ENCODE measurements around the gene TPSB2. TPM values are rescaled to one million over a fixed set of nuclear protein-coding genes. Genes with fewer than 3 reads are reported as not detected.

The TPSB2 gene
- total RNA-seq, 4 donors from 2014 or later: 14.9 to 89.7 (median 50.4) TPM

DNA sequence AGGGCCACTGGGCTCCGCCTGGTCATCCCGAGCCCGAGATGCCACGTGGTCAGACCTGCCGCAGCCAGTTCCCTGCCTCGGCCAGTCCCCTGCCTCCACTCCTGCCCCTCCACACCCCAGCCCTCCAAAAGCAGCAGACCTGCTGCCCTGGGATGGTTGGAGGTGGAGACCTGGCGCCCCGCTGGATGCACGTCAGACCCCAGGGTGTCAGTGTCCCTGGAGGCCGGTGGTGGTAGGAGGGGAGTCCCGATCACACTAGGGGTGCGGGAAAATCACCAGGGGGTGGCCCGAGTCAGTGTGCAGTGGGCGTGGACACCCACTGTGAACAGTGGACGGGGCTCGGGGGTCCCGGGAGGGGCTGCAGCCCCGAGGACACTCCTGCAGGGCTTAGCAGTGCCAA, 31.8 kb downstream of the TPSB2 start:
- Histone ChIP-seq H3K9me3 (no peaks in the 10 kb centered on the region), H3K27me3 (no peaks in the 10 kb centered on the region), H3K27ac (no peak overlapping the region), H3K4me3 (no peak overlapping the region), H3K36me3 (peaks cover 0 to 11% (median 0%) of the 10 kb centered on the region in 3 donors), H3K4me1 (peaks cover 0 to 15% (median 0%) of the 10 kb centered on the region in 4 donors)
- TF ChIP-seq POLR2A (IDR thresholded peaks at IDR 0.05): no peak
- TF ChIP-seq, protein P1, sequence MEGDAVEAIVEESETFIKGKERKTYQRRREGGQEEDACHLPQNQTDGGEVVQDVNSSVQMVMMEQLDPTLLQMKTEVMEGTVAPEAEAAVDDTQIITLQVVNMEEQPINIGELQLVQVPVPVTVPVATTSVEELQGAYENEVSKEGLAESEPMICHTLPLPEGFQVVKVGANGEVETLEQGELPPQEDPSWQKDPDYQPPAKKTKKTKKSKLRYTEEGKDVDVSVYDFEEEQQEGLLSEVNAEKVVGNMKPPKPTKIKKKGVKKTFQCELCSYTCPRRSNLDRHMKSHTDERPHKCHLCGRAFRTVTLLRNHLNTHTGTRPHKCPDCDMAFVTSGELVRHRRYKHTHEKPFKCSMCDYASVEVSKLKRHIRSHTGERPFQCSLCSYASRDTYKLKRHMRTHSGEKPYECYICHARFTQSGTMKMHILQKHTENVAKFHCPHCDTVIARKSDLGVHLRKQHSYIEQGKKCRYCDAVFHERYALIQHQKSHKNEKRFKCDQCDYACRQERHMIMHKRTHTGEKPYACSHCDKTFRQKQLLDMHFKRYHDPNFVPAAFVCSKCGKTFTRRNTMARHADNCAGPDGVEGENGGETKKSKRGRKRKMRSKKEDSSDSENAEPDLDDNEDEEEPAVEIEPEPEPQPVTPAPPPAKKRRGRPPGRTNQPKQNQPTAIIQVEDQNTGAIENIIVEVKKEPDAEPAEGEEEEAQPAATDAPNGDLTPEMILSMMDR (IDR thresholded peaks at IDR 0.05): no peak
- no peak for DNase-seq

DNA sequence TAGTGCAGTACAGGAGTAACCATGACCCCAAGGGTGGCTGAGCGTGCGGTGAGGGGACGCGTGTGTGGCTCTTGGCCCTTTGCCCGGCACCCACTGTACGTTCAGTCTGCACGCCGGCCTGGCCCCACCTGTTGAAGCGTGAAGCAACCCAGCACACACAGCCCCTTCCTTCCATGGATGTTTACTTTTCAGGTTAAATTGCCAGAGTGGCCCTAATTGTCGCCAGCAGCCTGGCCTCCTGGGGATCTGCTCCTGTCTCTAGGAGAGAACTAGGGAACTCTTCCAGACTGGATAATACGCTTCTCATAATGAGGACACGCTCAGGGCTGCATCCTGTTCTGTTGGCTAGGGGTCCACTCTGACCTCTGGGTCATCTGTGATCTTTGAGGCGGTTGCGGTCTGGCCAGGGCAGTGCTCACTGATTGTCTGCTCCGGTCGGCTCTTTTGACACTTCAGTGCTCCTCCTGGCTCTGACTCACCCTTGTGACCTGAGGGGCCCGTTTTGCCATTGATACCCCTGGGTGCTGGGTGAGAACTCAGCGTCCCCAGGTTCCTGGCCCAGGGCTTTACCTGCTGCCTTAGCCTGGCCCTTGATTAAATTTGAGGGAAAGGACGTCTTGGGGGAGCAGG, 32.6 kb downstream of the TPSB2 start:
- Histone ChIP-seq H3K27ac (no peak overlapping the region), H3K4me3 (no peak overlapping the region), H3K4me1 (peaks cover 0 to 23% (median 0%) of the 10 kb centered on the region in 4 donors), H3K27me3 (no peaks in the 10 kb centered on the region), H3K36me3 (peaks cover 0 to 7% (median 0%) of the 10 kb centered on the region in 3 donors), H3K9me3 (no peaks in the 10 kb centered on the region)
- DNase-seq: no peak
- no peak for TF ChIP-seq POLR2A (IDR thresholded peaks at IDR 0.05)
- TF ChIP-seq, protein P1 (IDR thresholded peaks at IDR 0.05): no peak

DNA sequence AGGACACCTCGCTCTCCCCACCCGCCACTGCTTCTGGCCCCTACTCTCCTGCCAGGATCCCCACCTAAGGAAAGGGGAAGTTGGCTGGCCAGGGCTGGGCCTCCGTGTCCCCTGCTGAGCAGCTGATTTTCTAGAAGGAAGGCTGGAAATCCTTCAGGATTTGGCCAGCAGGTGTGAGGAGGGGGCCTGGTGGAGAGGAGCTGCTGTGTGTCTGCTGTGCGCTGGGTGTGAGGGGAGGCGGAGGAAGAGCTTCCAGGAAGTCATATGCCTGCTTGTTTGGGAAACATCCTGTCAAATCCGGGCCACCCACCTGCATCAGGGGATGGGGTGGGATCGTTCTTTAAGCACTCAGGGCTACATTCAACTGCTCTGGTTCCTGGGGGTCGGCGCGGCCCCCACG, 33.5 kb downstream of the TPSB2 start:
- H3K36me3 ChIP-seq: no peaks in the 10 kb centered on the region
- no peaks in the 10 kb centered on the region for H3K27me3 ChIP-seq
- H3K4me1 ChIP-seq: peaks cover 0 to 23% (median 0%) of the 10 kb centered on the region in 4 donors
- H3K9me3 ChIP-seq: no peaks in the 10 kb centered on the region
- no peak overlapping the region for H3K27ac ChIP-seq
- TF ChIP-seq, protein P1 (IDR thresholded peaks at IDR 0.05): no peak
- no peak for TF ChIP-seq POLR2A (IDR thresholded peaks at IDR 0.05)
- H3K4me3 ChIP-seq: no peak overlapping the region
- no peak for DNase-seq

DNA sequence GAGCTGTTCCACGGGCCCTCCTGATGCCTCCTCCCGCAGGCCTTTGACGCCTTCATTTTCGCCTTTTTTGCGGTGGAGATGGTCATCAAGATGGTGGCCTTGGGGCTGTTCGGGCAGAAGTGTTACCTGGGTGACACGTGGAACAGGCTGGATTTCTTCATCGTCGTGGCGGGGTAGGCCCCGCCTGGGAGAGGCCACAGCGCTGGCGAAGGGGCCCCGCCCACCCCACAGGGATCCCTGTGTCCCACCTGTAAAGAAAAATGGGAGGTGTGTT, 34.7 kb downstream of the TPSB2 start:
- Histone ChIP-seq H3K4me3 (no peak overlapping the region), H3K9me3 (no peaks in the 10 kb centered on the region), H3K36me3 (no peaks in the 10 kb centered on the region), H3K27me3 (no peaks in the 10 kb centered on the region), H3K27ac (no peak overlapping the region), H3K4me1 (peaks cover 0 to 23% (median 0%) of the 10 kb centered on the region in 4 donors)
- DNase-seq: no peak
- TF ChIP-seq, protein P1 (IDR thresholded peaks at IDR 0.05): no peak
- no peak for TF ChIP-seq POLR2A (IDR thresholded peaks at IDR 0.05)

DNA sequence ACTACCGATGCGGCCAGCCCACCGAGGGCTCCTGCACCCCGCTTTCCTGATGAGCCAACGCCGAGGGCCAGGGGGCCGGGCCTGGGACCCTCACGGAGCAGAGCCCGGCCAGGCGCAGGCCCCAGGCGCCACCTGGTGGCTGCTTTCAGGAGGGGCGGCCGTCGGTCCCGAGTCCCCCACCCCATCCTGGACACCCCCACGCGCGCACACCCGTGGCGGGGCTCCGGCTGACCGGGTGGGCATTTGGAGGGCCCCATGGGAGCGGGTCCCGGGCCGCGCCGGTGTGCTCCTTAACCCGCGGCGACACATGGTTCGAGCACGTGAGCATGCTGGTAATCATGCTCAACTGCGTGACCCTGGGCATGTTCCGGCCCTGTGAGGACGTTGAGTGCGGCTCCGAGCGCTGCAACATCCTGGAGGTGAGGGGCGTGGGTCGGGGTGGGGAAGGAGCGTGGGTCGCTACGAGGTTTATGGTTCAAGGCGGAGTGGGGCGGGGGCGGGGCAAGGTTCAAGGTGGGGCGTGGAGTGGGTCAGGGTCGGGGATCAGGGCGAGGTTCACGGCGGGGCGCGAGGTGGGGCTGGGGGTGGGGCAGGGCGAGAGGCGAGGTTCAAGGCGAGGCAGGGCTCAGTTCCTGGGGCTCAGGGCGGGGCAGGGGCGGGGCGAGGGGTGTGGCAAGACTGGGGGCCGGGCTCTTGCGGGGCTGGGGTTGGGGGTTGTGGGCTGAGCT, 35.2 kb downstream of the TPSB2 start:
- H3K4me3 ChIP-seq: no peak overlapping the region
- H3K27ac ChIP-seq: no peak overlapping the region
- no peak for DNase-seq
- H3K4me1 ChIP-seq: peaks cover 0 to 23% (median 0%) of the 10 kb centered on the region in 4 donors
- no peaks in the 10 kb centered on the region for H3K27me3 ChIP-seq
- no peaks in the 10 kb centered on the region for H3K36me3 ChIP-seq
- TF ChIP-seq, protein P1 (IDR thresholded peaks at IDR 0.05): peak; percentile 23 to 58 (median 55)
- no peak for TF ChIP-seq POLR2A (IDR thresholded peaks at IDR 0.05)
- no peaks in the 10 kb centered on the region for H3K9me3 ChIP-seq
